Mucosa of descending colon (tissue), 3 donors: ENCODE measurements around the gene TLR5. TPM values are rescaled to one million over a fixed set of nuclear protein-coding genes. Genes with fewer than 3 reads are reported as not detected.

Experiments
- ATAC-seq: fragments of 200-7000 bp; cut with Tn5 transposase; one replicate; pipeline ENCODE4 v1.9.1; 2020; ENCODE audit warnings: mild to moderate bottlenecking, moderate library complexity
- DNase-seq, 3 donors: peaks; one replicate each; pipeline ENCODE4 v3.0.0-alpha.2; 2020
- H3K36me3 ChIP-seq: fragments of 200-600 bp; one replicate; pipeline ENCODE4 v1.8.0; 2021; ENCODE audit warnings: low read depth, mild to moderate bottlenecking
- H3K4me1 ChIP-seq: fragments of 200-600 bp; one replicate; pipeline ENCODE4 v1.8.0; 2021; ENCODE audit warnings: low read depth, mild to moderate bottlenecking
- H3K4me3 ChIP-seq: fragments of 200-600 bp; one replicate; pipeline ENCODE4 v1.8.0; 2021; ENCODE audit warnings: mild to moderate bottlenecking
- H3K9me3 ChIP-seq: fragments of 200-600 bp; one replicate; pipeline ENCODE4 v1.8.0; 2021; ENCODE audit warnings: mild to moderate bottlenecking
- CTCF ChIP-seq: fragments of 200-600 bp; IDR thresholded peaks from one replicate; pipeline ENCODE4 v1.8.0; 2022; ENCODE audit warnings: antibody characterized with exemption, mild to moderate bottlenecking
- intact Hi-C, 2 donors: fragments of 100-400 bp; cut with DNase I in 1 of 2; cut with micrococcal nuclease in 1 of 2; formaldehyde crosslinking; loops; one replicate each; pipeline versions ENCODE4 v1.11.0 to v1.11.1; 2022; cut with DNase I, micrococcal nuclease
- total RNA-seq, 3 donors: library from RNA; stranded (reverse); fragmentation: NEBNext Ultra II Directional in 2 of 3; extraction: Animal tissue kit (Norgen Biotek cat#: 25700) in 2 of 3; gene quantifications; one replicate each; pipeline versions ENCODE4 v1.2.1 to v1.2.4, GENCODE V29; 2021 to 2023
- donor health status: DM: no; HTN: no; CAD: no; lungs with moderate emphysema.
- donor health status: DM: no; HTN: no; CAD: no.
- donor health status: DM: no; HTN: yes; CAD: no.

The TLR5 gene
- total RNA-seq, 3 donors from 2014 or later: 2.2 to 6.9 (median 3.9) TPM

- no peak for ATAC-seq
Measured at GRCh38 chr1:223155153-223155552, 12.1 kb upstream of the TLR5 start.

GRCh38 chr1:223153177-223154119 lies 10.4 kb upstream of the TLR5 start:
- Histone ChIP-seq H3K36me3 (no peaks in the 10 kb centered on the region), H3K4me1 (no peaks in the 10 kb centered on the region), H3K4me3 (no peak overlapping the region), H3K9me3 (no peaks in the 10 kb centered on the region)
- intact Hi-C loops: no loop called here
- DNase-seq (no peak), ATAC-seq (no peak)
- no peak for TF ChIP-seq CTCF

More at GRCh38 chr1:223155153-223155552, 12.1 kb upstream of the TLR5 start:
- no peak for TF ChIP-seq CTCF
- DNase-seq: no peak
- H3K9me3 ChIP-seq: no peaks in the 10 kb centered on the region
- no peak overlapping the region for H3K4me3 ChIP-seq
- no peaks in the 10 kb centered on the region for H3K36me3 ChIP-seq
- intact Hi-C loops: no loop called here
- no peaks in the 10 kb centered on the region for H3K4me1 ChIP-seq

GRCh38 chr1:223152399-223152798 lies 9.4 kb upstream of the TLR5 start:
- ATAC-seq (no peak), DNase-seq (no peak)
- H3K4me1 ChIP-seq: no peaks in the 10 kb centered on the region
- no peak for TF ChIP-seq CTCF
- peaks cover 4% of the 10 kb centered on the region for H3K9me3 ChIP-seq
- intact Hi-C loops: no loop called here
- H3K4me3 ChIP-seq: no peak overlapping the region
- H3K36me3 ChIP-seq: no peaks in the 10 kb centered on the region

- H3K4me1 ChIP-seq: no peaks in the 10 kb centered on the region
- no peak for DNase-seq
- intact Hi-C loops: no loop called here
- no peak overlapping the region for H3K4me3 ChIP-seq
- H3K36me3 ChIP-seq: no peaks in the 10 kb centered on the region
- no peak for TF ChIP-seq CTCF
- H3K9me3 ChIP-seq: peaks cover 4% of the 10 kb centered on the region
- no peak for ATAC-seq
Measured at GRCh38 chr1:223150443-223150842, 7.4 kb upstream of the TLR5 start.

- peaks cover 7% of the 10 kb centered on the region for H3K4me1 ChIP-seq
- TF ChIP-seq CTCF: no peak
- intact Hi-C loops: no loop called here
- DNase-seq: no peak
- H3K36me3 ChIP-seq: no peaks in the 10 kb centered on the region
- H3K9me3 ChIP-seq: peaks cover 4% of the 10 kb centered on the region
- H3K4me3 ChIP-seq: no peak overlapping the region
- no peak for ATAC-seq
Measured at GRCh38 chr1:223147873-223148272, 4.8 kb upstream of the TLR5 start.
